ENCODE data around the gene ARMCX2.
"Not testable (repeated sequence)": the region's sequence is repeated elsewhere in the genome, so short reads cannot be mapped to it uniquely, and the experiment has no call there.

The ARMCX2 gene

DNA sequence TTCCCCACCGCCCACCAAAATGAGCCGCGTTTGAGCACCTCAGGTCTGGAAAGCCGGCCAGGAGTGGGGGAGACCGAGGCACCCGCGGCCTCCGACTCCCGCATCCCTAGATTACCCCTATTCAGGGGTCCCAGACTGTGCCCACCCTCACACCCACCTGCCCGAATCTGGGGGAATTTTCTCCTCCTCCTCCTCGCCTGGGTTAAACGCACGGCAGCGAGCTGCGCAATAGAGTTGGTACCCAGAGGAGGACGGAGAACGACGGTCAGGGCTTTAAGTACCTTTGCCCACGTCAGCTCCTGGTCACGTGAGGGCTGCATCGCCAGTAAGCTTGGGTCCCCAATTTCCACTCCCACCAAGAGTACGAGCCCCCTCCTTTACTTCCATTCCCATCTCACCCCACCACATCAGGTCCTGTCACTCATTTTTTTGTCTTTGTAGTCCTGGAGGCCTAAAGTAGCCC lies at the start of gene ARMCX2:
ARMCX2 (minus strand) TSS at position 250 of the 463 bp plus-strand sequence. CDS start 2,262 bp downstream, outside the sequence.
- FAIRE-seq = no peak

DNA sequence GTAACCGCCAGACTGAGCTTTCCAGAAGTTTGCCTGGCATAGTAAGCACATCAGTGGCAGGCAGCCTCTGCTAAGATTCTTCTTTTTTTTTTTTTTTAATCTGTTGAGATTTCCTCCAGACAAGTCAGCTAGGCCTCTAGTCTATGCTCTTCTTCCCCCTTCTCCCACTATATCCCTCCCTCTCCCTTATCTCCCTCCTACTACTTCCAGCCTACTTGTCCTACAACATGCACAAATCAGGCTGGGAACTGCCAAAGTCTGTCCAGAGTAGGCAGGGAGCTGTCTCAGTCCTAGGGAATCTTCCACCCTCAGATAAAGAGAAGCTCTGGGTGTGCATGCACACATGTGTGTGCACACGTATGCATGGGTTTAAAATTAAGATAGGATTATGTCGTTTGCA lies 49.7 kb upstream of the ARMCX2 start:
- FAIRE-seq = peak; percentile 73

DNA sequence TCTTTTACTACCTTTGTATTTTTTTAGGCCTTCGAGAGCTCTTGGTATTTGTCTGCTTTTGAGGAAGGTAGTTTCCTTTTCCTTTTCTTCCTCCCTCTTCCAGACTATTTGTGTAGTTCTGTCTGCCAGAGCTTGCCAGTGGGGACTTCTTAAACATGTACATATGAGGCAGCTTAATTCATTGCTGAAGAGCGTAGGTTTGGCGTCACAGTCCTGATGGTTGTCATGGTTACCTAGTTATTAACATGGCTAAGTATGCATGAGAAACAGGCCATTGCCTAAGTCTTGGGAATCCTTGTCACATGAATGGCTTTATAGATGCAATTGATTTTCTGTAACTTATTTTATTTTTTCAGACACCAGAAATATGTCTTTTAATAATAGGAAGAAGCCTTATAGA lies 48.5 kb upstream of the ARMCX2 start:
- FAIRE-seq = no peak

DNA sequence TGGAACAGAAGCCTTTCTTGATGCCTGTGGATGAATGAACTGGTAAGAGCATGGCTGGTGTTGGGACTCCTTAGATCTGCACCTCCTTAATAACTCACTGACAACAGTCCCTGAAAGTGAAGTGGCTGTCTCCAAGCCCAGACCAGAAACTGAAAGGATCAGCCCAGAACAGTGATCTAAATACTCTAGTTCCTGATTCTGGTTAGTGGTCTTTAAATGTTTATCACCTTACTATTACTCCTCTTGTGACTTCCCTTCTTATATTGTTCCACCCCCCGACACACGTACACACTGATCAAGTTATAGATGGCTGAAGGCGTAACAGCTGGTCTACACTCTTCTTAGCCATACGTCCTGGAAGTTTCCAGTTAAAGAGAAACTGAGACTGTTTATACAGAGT lies 33.8 kb upstream of the ARMCX2 start:
- FAIRE-seq = peak; percentile 24

DNA sequence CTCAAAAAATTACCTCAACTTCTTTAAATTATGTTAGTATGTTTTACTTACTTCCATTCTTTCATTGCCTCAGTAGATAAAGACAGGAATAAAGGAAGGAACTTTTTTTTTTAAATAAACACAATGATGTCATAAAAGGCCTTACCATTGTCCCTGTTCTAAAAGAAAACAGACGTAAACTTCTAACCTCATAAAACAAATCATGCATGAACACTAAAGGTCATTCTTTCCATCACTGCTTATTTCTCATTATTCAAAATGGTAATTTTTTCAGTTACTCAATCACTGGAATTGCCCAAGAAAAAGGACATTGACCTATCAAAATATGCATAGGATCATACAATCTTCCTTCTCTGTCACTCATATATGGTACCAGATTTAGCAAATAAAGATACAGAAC lies 32.2 kb upstream of the ARMCX2 start:
- FAIRE-seq = no peak

DNA sequence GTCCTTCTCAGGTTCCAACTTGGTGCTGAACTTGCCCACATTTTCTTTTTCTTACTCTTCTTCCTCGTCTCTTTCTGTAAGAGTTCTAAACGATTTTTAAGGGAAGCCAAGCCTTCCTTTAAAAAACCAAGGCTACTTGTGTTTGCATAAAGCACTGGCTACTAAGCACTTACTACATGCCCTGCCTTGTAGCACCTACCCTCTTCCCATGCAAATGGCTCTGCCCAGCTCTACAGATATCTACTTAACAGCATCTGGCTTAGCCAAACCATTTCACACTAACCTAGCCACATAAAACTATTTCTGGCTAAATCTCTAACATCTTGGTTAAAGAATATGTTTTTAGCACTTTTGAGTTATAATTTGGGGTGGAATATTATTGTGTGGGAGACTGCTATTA lies 26.9 kb upstream of the ARMCX2 start:
- FAIRE-seq = no peak

DNA sequence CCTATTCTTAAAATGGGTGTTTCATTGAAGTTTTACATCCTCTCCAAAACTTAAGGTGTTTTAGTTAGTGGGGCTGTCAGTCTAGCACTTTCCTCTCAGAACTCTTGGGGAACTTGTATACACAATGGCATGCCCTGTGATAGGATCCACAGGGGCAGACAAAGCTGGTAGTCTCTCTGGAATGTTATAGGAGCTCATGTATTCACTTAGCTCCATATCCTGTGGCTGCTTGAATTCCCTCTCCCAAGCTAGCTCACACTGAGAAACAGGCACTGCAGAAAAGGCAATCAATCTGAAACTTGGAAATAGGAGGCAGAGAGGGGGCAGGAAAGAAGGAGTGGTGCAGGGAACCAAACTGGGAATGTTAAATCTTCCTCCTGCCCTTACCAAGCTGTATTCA lies 26.3 kb upstream of the ARMCX2 start:
- no peak for FAIRE-seq

DNA sequence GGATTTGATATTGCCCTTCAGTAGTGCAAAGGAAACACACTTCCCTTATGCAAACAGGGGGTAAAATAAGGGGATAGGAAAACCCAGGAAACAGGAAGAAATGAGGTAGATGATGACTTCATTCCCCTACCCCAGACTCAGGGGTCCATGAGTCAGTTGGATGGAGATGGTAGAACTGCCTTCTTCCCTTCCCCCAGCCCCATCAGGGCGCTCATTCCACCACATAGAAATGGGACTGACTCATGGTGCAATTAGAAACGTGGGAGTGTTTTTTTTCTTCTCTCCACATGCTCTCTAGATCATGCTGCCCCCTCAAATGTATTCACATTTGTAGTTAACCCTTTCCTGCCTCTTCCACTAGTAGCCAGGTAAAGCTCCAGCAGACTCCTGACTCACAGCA lies 23.1 kb upstream of the ARMCX2 start:
- no peak for FAIRE-seq

DNA sequence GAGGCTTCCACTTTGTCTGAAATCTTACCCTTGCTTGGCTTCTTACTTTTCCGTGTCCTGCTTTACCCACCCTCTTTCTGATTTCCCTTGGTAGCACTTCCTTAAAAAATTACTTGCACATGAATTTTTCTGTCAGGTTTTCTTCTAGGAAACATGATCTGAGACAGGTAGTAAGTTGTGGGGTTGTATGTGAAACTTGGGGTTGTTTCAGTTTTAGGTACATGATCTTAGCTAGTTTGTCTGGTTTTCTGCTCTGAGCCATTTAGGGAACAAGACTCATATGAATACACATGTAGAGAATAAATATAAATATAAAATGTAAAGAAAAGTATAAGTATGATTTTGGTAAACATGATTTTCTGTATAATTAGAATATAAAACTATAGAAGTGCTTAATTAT lies 17.4 kb upstream of the ARMCX2 start:
- peak; percentile 58 for FAIRE-seq

DNA sequence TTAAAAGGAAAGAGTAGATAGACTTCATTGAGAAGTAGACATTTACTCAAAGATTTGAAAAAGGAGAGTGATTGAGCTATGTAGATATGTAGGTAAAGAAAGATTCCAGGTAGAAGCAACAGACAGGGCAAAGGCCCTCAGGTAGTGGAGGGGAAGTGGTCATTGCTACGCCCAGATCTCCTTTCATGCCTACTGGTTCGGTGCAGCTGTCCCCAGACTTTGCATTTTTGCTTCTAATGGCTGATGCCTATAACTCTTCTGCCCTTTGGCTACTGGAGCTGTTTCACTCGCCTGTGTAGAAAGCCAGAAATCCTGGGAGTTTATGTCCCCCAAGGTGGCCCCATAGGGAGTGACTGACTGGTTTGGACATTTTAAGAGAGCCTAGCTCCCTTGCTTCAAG lies 16.9 kb upstream of the ARMCX2 start:
- FAIRE-seq = no peak

DNA sequence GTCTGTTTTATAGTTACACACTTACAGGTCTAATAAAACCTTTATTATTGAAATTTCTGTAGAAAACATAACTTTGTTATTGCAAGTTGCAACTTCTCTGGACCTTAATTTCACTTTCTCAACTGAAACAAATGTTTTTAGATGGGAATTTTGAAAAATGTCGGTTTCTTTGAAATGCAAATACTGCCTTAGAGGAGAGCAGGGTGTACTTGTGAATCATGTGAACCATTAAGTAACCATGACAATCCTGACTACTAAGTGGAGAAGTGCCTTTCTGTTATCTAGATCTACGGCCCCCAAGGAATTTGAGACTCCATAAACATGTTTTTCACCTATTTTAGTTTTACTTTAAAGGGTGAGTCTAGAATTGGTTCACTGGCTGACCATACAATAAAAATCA lies 8.5 kb upstream of the ARMCX2 start:
- FAIRE-seq = no peak

DNA sequence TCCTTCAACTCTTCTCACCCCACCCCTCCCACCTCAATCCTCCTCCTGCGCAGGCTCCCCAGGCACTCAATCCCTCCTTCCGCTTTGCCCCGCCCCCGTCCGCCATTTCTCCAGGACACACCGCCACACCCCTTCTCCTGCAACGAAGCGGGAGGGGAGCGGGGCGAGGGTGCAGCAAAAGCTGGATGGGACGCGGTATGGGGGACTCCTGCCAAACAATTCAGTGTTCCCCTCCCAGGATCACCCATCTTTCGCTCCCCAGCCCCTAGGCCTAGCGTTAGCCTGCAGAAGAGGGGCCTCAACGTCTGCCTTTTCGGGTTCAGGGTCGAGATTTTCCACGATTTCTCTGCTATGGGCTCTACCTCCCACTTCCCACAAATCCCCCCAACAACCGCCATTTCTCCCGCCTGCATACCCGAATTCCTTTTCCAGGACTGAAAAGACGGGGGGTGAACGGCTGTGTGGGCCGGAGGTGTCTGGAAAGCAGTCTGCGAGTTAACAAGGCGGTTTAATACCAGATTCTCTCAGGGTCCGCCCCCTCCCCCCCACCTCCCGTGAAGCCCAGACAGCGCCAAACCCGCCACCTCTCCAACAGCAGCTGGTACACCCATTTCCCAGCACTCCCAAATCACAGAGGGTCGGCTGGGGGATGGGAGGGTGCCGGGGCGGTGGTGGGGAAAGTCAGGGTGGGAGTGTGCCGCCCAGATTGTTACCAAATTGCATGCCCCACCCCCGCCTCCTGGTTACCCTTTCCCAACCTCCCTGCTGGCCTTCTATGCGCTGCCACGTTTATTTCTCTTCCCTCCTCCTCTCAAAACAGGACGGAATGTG lies 774 bp downstream of the ARMCX2 start:
- no peak for FAIRE-seq

DNA sequence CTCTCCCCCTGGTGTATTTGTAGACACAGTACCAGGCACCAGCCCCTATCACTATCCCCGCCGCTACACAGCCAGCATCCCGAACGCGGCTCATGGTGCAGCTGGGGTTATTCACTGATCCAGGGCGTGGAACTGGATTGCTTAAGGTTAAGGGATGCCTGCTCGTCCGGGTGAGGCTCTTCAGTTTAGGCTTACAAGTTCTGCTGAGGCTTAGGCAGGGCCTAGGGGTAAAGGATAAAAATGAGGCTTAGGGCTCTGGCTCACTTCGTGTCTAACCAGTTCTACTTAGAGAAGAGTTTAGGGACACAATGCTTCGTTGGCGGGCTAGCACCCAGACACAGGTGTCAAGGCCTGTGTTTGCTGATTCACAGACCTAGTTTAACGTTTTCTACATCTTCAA lies 2.2 kb downstream of the ARMCX2 start:
- FAIRE-seq = no peak

DNA sequence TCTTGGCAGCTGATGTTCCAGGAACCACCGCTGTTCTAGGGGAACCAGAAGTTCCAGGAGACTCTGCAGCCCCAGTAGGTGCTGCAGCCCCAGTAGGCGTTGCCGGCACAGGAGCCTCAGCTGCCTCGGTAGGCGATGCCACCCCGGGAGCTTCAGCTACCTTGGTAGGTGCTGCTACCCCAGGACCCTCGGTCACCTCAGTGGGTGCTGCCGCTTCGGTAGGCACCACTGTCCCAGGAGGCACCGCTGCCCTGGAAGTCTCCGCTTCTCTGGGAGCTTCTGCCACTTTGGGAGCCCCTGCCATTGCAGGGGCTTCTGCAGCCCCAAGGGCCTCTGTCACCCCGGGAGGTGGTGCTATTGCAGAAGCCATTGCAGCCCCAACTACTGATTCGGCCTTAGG lies 2.8 kb downstream of the ARMCX2 start:
- FAIRE-seq = no peak

DNA sequence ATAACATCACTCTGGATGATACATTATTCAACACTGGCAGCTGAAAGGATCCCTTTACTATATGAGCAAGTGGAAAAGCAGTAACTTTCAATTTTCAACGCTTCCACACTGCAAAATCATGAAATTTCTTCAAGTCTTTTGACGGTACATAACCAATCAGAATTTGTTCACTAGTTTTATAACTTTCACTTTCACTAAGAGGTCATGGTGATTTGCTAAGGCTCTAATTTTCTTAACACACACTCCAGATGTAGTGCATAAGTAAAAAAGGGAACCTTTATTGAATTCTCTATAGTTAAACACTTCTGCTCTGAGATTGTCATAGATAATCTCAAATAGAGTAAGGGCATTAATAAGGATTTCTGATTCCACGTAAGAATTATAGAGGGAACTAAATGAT lies 4.1 kb downstream of the ARMCX2 start:
- FAIRE-seq = no peak

DNA sequence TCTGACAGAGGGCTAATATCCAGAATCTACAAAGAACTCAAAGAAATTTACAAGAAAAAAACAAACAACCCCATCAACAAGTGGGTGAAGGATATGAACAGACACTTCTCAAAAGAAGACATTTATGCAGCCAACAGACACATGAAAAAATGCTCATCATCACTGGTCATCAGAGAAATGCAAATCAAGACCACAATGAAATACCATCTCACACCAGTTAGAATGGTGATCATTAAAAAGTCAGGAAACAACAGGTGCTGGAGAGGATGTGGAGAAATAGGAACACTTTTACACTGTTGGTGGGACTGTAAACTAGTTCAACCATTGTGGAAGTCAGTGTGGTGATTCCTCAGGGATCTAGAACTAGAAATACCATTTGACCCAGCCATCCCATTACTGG lies 11.9 kb downstream of the ARMCX2 start:
- FAIRE-seq = not testable (repeated sequence)

DNA sequence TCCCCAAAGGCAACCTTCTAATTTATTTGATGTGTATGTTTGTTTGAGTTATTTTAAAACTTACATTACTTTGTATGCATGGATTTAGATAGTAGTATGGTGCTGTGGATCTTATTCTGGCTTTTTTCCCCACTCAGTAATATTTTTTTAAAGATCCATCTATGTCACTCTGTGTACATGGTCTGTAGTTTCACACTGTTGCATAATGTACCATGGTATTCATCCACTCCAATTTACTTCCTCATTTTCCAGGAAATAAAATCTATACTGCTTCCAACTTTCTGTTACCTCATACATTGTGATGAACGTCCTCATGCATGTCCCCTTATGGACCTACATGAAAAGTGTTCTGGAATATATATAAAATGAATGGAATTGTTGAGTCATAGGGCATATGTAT lies 17.6 kb downstream of the ARMCX2 start:
- FAIRE-seq = peak; percentile 18

DNA sequence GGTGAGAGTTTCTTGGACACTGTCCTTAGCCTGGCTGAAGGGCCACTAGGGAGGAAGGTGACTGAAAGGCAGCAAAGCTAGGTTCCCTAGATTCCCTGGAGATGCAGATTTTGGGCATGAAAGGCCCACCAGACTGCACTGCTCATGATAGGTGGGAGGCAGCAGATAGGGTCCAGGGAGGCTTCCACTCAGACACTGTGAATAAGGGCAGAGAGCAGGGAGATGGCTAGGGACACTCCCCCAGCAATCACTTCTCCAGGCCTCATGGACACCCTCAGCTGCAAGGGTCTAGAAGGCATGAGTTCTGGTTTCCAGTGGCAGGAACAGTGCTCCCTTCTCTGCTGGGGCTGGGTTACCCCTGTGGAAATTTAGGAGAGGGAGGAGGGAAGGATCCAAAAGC lies 20.1 kb downstream of the ARMCX2 start:
- no peak for FAIRE-seq

DNA sequence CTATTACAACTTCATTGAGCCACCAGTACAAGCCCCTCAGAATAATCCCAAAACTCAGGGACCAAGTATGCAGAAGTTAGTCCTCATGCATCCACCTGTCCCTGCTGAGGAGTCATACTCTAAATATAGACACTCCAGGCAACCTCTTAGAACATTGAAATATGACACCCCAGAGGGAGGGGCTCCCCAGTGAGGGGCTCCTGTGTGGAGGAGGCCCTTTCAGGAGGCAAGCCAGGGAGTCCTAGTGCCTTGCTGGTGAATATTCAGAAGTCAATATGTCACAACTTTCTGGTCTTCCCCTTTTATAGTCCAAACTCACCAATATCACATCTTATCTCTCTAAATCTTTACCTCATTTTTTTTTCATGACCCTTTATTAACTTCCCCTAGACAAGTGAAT lies 40.3 kb downstream of the ARMCX2 start:
- no peak for FAIRE-seq

DNA sequence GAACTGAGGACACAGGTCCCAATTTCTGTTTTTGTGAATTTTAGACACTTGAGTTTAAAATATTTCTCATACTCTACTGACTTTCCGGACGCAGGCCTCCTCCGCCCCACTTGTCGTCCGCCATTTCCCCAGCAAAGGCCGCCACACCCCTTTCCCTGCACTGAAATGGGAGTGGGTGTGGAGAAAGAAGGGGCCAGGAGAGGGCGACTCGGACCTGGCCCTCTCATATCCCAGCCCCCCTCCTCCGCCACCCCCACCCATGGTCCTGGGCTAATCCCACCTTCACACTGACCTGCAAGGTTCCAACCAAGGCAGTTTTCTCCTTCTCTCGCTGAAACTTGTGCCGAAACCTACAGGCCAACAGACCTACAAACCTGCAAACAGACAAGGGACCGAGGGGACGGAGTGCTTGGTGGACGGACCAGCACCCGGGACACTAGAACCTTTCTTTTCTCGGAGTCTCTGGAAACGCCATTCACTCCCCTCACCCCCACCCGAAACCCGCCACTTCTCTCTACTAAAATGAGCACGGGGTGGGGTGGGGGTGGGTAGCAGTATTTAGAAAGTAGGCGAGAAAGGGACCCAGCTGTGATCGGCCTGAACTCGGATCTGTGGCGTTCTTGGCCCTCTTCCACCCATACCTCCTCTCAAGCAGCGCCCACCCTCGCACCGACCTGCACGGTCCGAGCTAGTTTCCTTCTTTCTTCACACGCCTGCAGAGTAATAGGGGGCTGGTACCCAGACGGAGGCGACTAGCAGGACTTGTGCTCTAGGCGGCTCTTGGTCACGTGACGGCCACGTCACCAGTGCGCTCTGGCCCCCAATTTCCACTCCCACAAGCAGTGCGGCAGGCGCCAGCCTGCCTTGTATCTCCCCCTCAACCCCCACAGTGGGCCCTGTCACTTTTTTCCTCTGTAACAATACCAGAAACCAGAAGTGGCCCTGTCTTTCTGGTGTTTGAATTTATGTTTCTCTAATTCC lies 42.1 kb downstream of the ARMCX2 start, which contains the start of gene ARMCX6:
ARMCX6 (minus strand) TSS at position 790 of the 981 bp plus-strand sequence. CDS start 1,380 bp downstream, outside the sequence.
- FAIRE-seq = no peak

DNA sequence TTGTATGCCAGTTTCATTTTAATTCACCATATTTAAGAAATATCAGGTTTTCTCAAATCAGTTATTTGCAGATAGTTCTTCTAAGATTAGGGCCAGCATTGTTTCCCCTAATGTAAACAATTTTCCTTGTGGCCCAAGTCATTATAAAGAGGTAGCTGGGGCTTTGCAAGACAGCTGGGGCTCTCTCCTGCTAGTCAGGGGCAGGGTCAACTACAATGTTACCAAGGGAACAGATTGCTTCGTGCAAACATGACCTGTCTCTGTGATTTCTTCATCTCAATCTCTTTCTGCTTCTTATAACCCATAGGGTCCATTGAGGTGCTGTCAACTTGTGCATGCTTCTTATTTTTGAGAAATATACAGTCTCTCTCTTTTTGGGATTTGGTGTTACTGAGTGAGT lies 53.9 kb downstream of the ARMCX2 start:
- FAIRE-seq = no peak

Measured in colon (tissue), 2 donors.